H1 (cell line): Measurements from ENCODE around the gene FBN2. TPM values are rescaled to one million over a fixed set of nuclear protein-coding genes. Genes with fewer than 3 reads are reported as not detected.

Experiments used
- CHD7 ChIP-seq: fragments of 300-600 bp; sonication (generic); IDR thresholded peaks from 2 replicates; pipeline ENCODE4 v1.7.1; 2012; ENCODE audit warnings: low read length, moderate library complexity, mild to moderate bottlenecking, inconsistent platforms; ENCODE audit not compliant: insufficient replicate concordance
- polyA plus RNA-seq, 7 experiments: library from polyadenylated mRNA; depleted of rRNA in 3 of 7; stranded (reverse) in 5 of 7; unstranded in 2 of 7; fragments of >200 nt in 5 of 7; fragments of 200-250 nt in 2 of 7; gene quantifications; 1 replicate in 5 of 7; 2 replicates in 1 of 7; 4 replicates in 1 of 7; pipeline versions ENCODE4 v1.2.1 to v1.2.3, GENCODE V29; 2011 to 2013; ENCODE audit warnings: missing spikeins in 2 of 7, mixed read lengths in 2 of 7
- total RNA-seq: library from RNA; stranded (reverse); fragmentation: NEBNext Ultra II Directional; extraction: Animal tissue kit (Norgen Biotek cat#: 25700); gene quantifications from 2 replicates; pipeline ENCODE4 v1.2.1, GENCODE V29; 2021

FBN2 gene
- total and polyA plus RNA-seq, 2 of the 8 experiments (the other 6 are each of a cell fraction or from before 2014, with no cell fraction given): 14.1 to 16.3 TPM

GRCh38 chr5:128464596-128464995 lies 73.4 kb downstream of the FBN2 start (continued):
- no peak for TF ChIP-seq CHD7
